Breast epithelium (tissue), 4 donors: ENCODE results near the gene EVL. TPM values are rescaled to one million over a fixed set of nuclear protein-coding genes. Genes with fewer than 3 reads are reported as not detected.
A peak's percentile ranks its signal among the peaks of the same experiment; 100 is the strongest.
"Not testable (repeated sequence)": the region's sequence is repeated elsewhere in the genome, so short reads cannot be mapped to it uniquely, and the experiment has no call there.

Experiments used
- DNase-seq, 2 donors: peaks; one replicate each; pipeline ENCODE4 v3.0.0-alpha.2; 2019; ENCODE audit warnings: low spot score in 2 of 2
- H3K27ac ChIP-seq, 2 donors: fragments of 200-600 bp; sonication (generic) in 1 of 2; one replicate each; pipeline ENCODE4 v1.5.1; 2016 to 2019; ENCODE audit warnings: mild to moderate bottlenecking in 1 of 2
- H3K27me3 ChIP-seq, 2 donors: fragments of 200-600 bp; sonication (generic) in 1 of 2; one replicate each; pipeline versions ENCODE4 v1.5.1 to v1.6.0; 2017 to 2019; ENCODE audit warnings: control low read depth in 1 of 2, mild to moderate bottlenecking in 1 of 2
- H3K36me3 ChIP-seq: fragments of 200-600 bp; one replicate; pipeline ENCODE4 v1.5.1; 2019
- H3K4me1 ChIP-seq, 2 donors: fragments of 200-600 bp; sonication (generic); one replicate each; pipeline ENCODE4 v1.5.1; 2016 to 2019; ENCODE audit warnings: control low read depth in 1 of 2
- H3K4me3 ChIP-seq, 3 donors: fragments of 200-600 bp; sonication (generic); 1 replicate in 2 of 3; 2 replicates in 1 of 3; pipeline ENCODE4 v1.5.1; 2016 to 2019; ENCODE audit warnings: mild to moderate bottlenecking in 3 of 3, moderate library complexity in 2 of 3
- H3K9me3 ChIP-seq, 2 donors: fragments of 200-600 bp; sonication (generic) in 1 of 2; one replicate each; pipeline ENCODE4 v1.5.1; 2016 to 2019; ENCODE audit warnings: control low read depth in 1 of 2
- CTCF ChIP-seq, 3 donors: fragments of 450-650 bp; IDR thresholded peaks; one replicate each; pipeline ENCODE4 v1.5.1; 2016 to 2017; ENCODE audit warnings: antibody characterized with exemption in 3 of 3, mild to moderate bottlenecking in 3 of 3, moderate library complexity in 3 of 3
- POLR2A ChIP-seq: fragments of 450-650 bp; IDR thresholded peaks from one replicate; pipeline ENCODE4 v1.6.1; 2016; ENCODE audit warnings: antibody characterized with exemption, mild to moderate bottlenecking, moderate library complexity
- POLR2AphosphoS5 ChIP-seq, 3 donors: sonication (generic); formaldehyde crosslinking; IDR thresholded peaks; one replicate each; pipeline ENCODE4 v1.6.1; 2017; ENCODE audit warnings: antibody characterized with exemption in 3 of 3
- intact Hi-C: fragments of 100-400 bp; cut with DNase I; formaldehyde crosslinking; loops from one replicate; pipeline ENCODE4 v1.15.1; 2023; ENCODE audit warnings: low total_unique reads
- total RNA-seq, 3 donors: library from RNA; depleted of rRNA; stranded (reverse); fragments of >200 nt; gene quantifications; one replicate each; pipeline ENCODE4 v1.1.0, GENCODE V29; 2016

Gene EVL
- total RNA-seq, 3 donors from 2014 or later = 50.7 to 116 (median 107) TPM

GRCh38 chr14:100028990-100029677 is 36.1 kb upstream of the EVL start:
- intact Hi-C loops = no loop called here
- H3K27ac ChIP-seq = peak overlapping the region in 1 of 2 donors; percentile 27
- peaks cover 4 to 11% of the 10 kb centered on the region in 2 donors for H3K4me1 ChIP-seq
- H3K9me3 ChIP-seq = no peaks in the 10 kb centered on the region
- no peak overlapping the region for H3K4me3 ChIP-seq
- TF ChIP-seq CTCF (IDR thresholded peaks at IDR 0.05) (peak in 1 of 3 donors; percentile 24), POLR2AphosphoS5 (IDR thresholded peaks at IDR 0.05) (no peak)
- DNase-seq = no peak
- no peaks in the 10 kb centered on the region for H3K36me3 ChIP-seq
- H3K27me3 ChIP-seq = no peaks in the 10 kb centered on the region

GRCh38 chr14:100030006-100030405 is 35.2 kb upstream of the EVL start:
- H3K27me3 ChIP-seq, intact Hi-C loops, H3K4me3 ChIP-seq, DNase-seq, H3K9me3 ChIP-seq, H3K36me3 ChIP-seq: not testable (repeated sequence)
- Histone ChIP-seq H3K4me1 (peaks cover 4 to 11% of the 10 kb centered on the region in 2 donors), H3K27ac (peak overlapping the region in 1 of 2 donors; percentile 82)

GRCh38 chr14:100030452-100031153 is 34.6 kb upstream of the EVL start:
- H3K27me3 ChIP-seq = no peaks in the 10 kb centered on the region
- no peak for TF ChIP-seq POLR2A
- TF ChIP-seq POLR2AphosphoS5 (IDR thresholded peaks at IDR 0.05) = no peak
- TF ChIP-seq CTCF (IDR thresholded peaks at IDR 0.05) = no peak
- no peaks in the 10 kb centered on the region for H3K36me3 ChIP-seq
- H3K4me3 ChIP-seq = no peak overlapping the region
- intact Hi-C loops = no loop called here
- peaks cover 4 to 11% of the 10 kb centered on the region in 2 donors for H3K4me1 ChIP-seq
- no peaks in the 10 kb centered on the region for H3K9me3 ChIP-seq
- no peak for DNase-seq
- H3K27ac ChIP-seq = peak overlapping the region; percentile 82

- intact Hi-C loops = no loop called here
- peaks cover 4 to 11% of the 10 kb centered on the region in 2 donors for H3K4me1 ChIP-seq
- peak in 1 of 2 donors; percentile 72 for DNase-seq
- H3K4me3 ChIP-seq = peak overlapping the region; percentile 28 to 56 (median 42)
- no peak for TF ChIP-seq CTCF (IDR thresholded peaks at IDR 0.05)
- TF ChIP-seq POLR2A = no peak
- TF ChIP-seq POLR2AphosphoS5 (IDR thresholded peaks at IDR 0.05) = peak in 2 of 3 donors; percentile 13 to 35
- H3K27ac ChIP-seq = peak overlapping the region; percentile 82
- no peaks in the 10 kb centered on the region for H3K36me3 ChIP-seq
- no peaks in the 10 kb centered on the region for H3K27me3 ChIP-seq
- H3K9me3 ChIP-seq = no peaks in the 10 kb centered on the region
Observed at GRCh38 chr14:100031506-100032281, 33.5 kb upstream of the EVL start.

GRCh38 chr14:100032738-100033137 is 32.5 kb upstream of the EVL start:
- TF ChIP-seq POLR2AphosphoS5 (IDR thresholded peaks at IDR 0.05) = no peak
- TF ChIP-seq CTCF (IDR thresholded peaks at IDR 0.05) = no peak
- no peak for TF ChIP-seq POLR2A
- H3K36me3 ChIP-seq = no peaks in the 10 kb centered on the region
- H3K9me3 ChIP-seq = no peaks in the 10 kb centered on the region
- H3K4me1 ChIP-seq = peaks cover 4 to 11% of the 10 kb centered on the region in 2 donors
- no peak for DNase-seq
- no peaks in the 10 kb centered on the region for H3K27me3 ChIP-seq
- peak overlapping the region in 1 of 2 donors; percentile 82 for H3K27ac ChIP-seq
- intact Hi-C loops = no loop called here
- H3K4me3 ChIP-seq = no peak overlapping the region
